GM12872 (cell line): ENCODE measurements around the gene SPATA6L.

Experiments
- TF ChIP-seq, protein P1 (sequence below): IDR thresholded peaks from 3 replicates; pipeline ENCODE4 v1.5.1; 2011; ENCODE audit warnings: low read depth, mild to moderate bottlenecking, low read length, moderate library complexity; ENCODE audit not compliant: insufficient read depth

The SPATA6L gene

DNA sequence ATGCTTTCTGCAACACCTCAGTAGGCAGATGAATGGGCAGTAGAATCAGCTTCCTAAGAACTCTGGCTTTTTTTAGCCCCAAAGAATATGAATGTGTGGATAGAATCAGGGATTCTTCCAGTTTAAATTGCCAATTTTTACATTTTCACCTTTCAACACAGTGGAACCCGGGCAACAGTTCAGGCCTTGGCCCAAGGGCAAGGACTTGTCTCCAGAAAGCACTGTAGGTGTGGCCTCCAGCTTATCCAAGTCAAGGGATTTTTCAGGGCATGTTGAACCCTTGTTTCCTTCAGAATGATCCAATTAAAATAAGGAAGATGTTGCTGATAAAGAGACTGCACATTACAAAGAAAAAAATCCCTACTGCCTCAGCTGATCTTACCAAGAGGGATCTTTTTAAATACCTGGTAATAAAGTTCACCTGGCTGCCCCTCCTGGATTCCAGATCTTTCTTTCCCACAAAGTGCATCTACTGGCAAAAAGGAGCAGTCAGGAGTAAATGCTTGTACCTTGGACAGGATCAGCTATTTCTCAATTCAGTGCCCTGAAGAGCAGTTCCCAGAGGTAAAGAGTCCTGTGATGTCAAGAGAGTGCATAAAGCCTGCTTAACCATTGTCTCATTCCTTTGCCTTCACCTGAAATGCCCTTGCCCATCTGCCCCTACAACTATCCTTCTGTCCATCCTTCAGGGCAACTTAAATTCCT lies 84.3 kb downstream of the SPATA6L start:
- TF ChIP-seq, protein P1, sequence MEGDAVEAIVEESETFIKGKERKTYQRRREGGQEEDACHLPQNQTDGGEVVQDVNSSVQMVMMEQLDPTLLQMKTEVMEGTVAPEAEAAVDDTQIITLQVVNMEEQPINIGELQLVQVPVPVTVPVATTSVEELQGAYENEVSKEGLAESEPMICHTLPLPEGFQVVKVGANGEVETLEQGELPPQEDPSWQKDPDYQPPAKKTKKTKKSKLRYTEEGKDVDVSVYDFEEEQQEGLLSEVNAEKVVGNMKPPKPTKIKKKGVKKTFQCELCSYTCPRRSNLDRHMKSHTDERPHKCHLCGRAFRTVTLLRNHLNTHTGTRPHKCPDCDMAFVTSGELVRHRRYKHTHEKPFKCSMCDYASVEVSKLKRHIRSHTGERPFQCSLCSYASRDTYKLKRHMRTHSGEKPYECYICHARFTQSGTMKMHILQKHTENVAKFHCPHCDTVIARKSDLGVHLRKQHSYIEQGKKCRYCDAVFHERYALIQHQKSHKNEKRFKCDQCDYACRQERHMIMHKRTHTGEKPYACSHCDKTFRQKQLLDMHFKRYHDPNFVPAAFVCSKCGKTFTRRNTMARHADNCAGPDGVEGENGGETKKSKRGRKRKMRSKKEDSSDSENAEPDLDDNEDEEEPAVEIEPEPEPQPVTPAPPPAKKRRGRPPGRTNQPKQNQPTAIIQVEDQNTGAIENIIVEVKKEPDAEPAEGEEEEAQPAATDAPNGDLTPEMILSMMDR: no peak

DNA sequence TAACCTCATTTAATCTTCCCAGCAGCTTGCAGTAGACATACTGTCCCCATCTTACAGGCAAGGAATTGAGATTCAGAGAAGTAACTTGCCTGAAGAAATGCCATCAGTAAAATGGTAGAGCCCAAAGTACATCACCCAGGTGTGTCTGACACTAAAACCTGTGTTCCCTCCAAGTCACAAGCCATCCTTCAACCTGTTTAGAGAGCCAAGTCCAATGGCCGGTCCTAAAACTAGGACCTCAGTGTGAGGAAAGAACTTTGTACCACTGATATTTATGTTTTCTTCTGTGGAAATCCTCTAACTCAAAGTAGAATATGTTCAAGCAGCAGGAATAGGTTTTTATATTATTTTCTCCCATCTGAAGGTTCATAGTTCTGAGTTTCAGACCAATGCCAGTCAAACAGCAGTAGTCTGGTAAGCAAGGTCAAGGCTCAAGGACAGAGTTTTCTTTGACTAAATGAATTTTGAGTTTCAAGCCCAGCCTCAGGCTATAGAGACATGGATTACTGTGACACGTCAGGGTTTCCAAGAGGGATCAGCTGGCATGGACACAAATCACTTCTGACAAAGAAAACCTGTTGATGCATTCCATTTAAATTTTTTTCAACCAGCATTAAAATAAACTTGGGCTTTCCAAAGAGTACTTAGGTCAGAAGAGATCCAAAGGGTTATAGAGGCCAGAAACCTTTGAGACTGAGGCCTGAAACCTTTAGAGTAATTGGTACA lies 85.1 kb downstream of the SPATA6L start:
- TF ChIP-seq, protein P1: no peak

DNA sequence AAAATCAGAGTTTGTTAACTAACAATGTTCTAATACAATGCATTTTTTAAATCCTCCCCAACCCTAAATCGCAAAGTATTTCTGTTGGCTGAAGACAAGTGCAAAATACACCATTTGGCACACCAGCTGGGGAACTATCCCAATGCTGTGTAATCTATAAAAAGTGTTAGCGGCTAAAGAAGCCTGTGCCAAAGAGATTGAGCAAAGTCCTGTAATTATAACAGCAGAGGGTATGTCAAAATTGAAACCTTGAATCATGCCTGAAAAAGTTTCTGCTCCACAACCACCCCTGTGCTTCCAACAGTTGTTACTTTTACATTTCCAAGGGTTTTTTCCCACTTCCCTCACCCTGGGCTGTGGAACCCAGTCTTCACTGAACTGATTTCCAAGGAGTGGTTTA lies 87.3 kb downstream of the SPATA6L start:
- TF ChIP-seq, protein P1: no peak

- TF ChIP-seq, protein P1: no peak
Observed at GRCh38 chr9:4576448-4576847, 89.8 kb downstream of the SPATA6L start.

- TF ChIP-seq, protein P1: no peak
Observed at GRCh38 chr9:4575997-4576396, 90.3 kb downstream of the SPATA6L start.

- TF ChIP-seq, protein P1: no peak
Observed at GRCh38 chr9:4574657-4575243, 91.5 kb downstream of the SPATA6L start.

- TF ChIP-seq, protein P1: no peak
Observed at GRCh38 chr9:4573634-4574389, 92.5 kb downstream of the SPATA6L start.
